Measurements from ENCODE around the gene MFAP4.

GRCh38 chr17:19336938-19337711, 49.9 kb downstream of the MFAP4 start:
- no peak for TF ChIP-seq CTCF (IDR thresholded peaks at IDR 0.05; ENCODE audit: low read length)
- no peak for TF ChIP-seq EZH2 (optimal IDR thresholded peaks at IDR 0.05; ENCODE audit: low read depth, low read length)
